ENCODE results near the gene CASD1. TPM values are rescaled to one million over a fixed set of nuclear protein-coding genes. Genes with fewer than 3 reads are reported as not detected.

Gene CASD1
- polyA plus RNA-seq, 1 donor (not counting 4 experiments of a cell fraction or from before 2014, with no cell fraction given) = 7.1 TPM

GRCh38 chr7:94530109-94530508 lies 20.5 kb downstream of the CASD1 start:
- Histone ChIP-seq H3K9ac (ENCODE audit: control insufficient read depth, extremely low read depth, insufficient read depth, low read length) (no peak overlapping the region), H2AFZ (ENCODE audit: control insufficient read depth, low read length) (no peak overlapping the region), H3K9me3 (ENCODE audit: control insufficient read depth, low read depth, low read length) (no peaks in the 10 kb centered on the region), H3K4me1 (ENCODE audit: control insufficient read depth, extremely low read depth, insufficient read depth, low read length) (no peaks in the 10 kb centered on the region), H4K20me1 (ENCODE audit: control insufficient read depth, extremely low read depth, insufficient read depth, low read length) (no peaks in the 10 kb centered on the region), H3K4me2 (ENCODE audit: control insufficient read depth, extremely low read depth, insufficient read depth, low read depth, low read length) (no peak overlapping the region), H3K27me3 (ENCODE audit: control insufficient read depth, extremely low read depth, insufficient read depth, low read length) (no peaks in the 10 kb centered on the region), H3K27ac (ENCODE audit: control insufficient read depth, insufficient read depth, low read length) (no peak overlapping the region), H3K4me3 (ENCODE audit: control insufficient read depth in 2 of 3, extremely low read depth in 1 of 3, insufficient read depth in 2 of 3, low read depth in 1 of 3, low read length in 3 of 3) (no peak overlapping the region), H3K9me1 (ENCODE audit: control insufficient read depth, extremely low read depth, insufficient read depth, low read length) (no peaks in the 10 kb centered on the region), H3K36me3 (ENCODE audit: control insufficient read depth in 2 of 2, extremely low read depth in 1 of 2, insufficient read depth in 2 of 2, low read length in 2 of 2) (no peaks in the 10 kb centered on the region), H3K79me2 (ENCODE audit: control insufficient read depth, insufficient read depth, low read length) (no peaks in the 10 kb centered on the region)
- DNase-seq (ENCODE audit: low read depth, low spot score) (no peak), FAIRE-seq (no peak)
- no peak for TF ChIP-seq EZH2 (IDR thresholded peaks at IDR 0.05; ENCODE audit: low read length)
- no peak for TF ChIP-seq CTCF (optimal IDR thresholded peaks at IDR 0.05 in 1 of 3, IDR thresholded peaks at IDR 0.05 in 1 of 3, conservative IDR thresholded peaks at IDR 0.05 in 1 of 3; ENCODE audit: extremely low read depth in 1 of 3, insufficient read depth in 2 of 3, low read length in 3 of 3)
- dilution Hi-C loops (cut with MboI; ENCODE audit: extremely low pct_ligation_motif_present, low sequenced_read_pairs) = no loop called here

- H3K4me1 ChIP-seq (ENCODE audit: control insufficient read depth, extremely low read depth, insufficient read depth, low read length) = no peaks in the 10 kb centered on the region
- FAIRE-seq (no peak), DNase-seq (ENCODE audit: low read depth, low spot score) (no peak)
- TF ChIP-seq EZH2 (IDR thresholded peaks at IDR 0.05; ENCODE audit: low read length) = no peak
- no peak for TF ChIP-seq CTCF (optimal IDR thresholded peaks at IDR 0.05 in 1 of 3, IDR thresholded peaks at IDR 0.05 in 1 of 3, conservative IDR thresholded peaks at IDR 0.05 in 1 of 3; ENCODE audit: extremely low read depth in 1 of 3, insufficient read depth in 2 of 3, low read length in 3 of 3)
- H3K9me3 ChIP-seq (ENCODE audit: control insufficient read depth, low read depth, low read length) = no peaks in the 10 kb centered on the region
- H4K20me1 ChIP-seq (ENCODE audit: control insufficient read depth, extremely low read depth, insufficient read depth, low read length) = no peaks in the 10 kb centered on the region
- no peaks in the 10 kb centered on the region for H3K79me2 ChIP-seq (ENCODE audit: control insufficient read depth, insufficient read depth, low read length)
- no peaks in the 10 kb centered on the region for H3K36me3 ChIP-seq (ENCODE audit: control insufficient read depth in 2 of 2, extremely low read depth in 1 of 2, insufficient read depth in 2 of 2, low read length in 2 of 2)
- H3K27me3 ChIP-seq (ENCODE audit: control insufficient read depth, extremely low read depth, insufficient read depth, low read length) = no peaks in the 10 kb centered on the region
- dilution Hi-C loops (cut with MboI; ENCODE audit: extremely low pct_ligation_motif_present, low sequenced_read_pairs) = no loop called here
- no peak overlapping the region for H3K4me2 ChIP-seq (ENCODE audit: control insufficient read depth, extremely low read depth, insufficient read depth, low read depth, low read length)
- H3K9me1 ChIP-seq (ENCODE audit: control insufficient read depth, extremely low read depth, insufficient read depth, low read length) = no peaks in the 10 kb centered on the region
- no peak overlapping the region for H2AFZ ChIP-seq (ENCODE audit: control insufficient read depth, low read length)
- no peak overlapping the region for H3K4me3 ChIP-seq (ENCODE audit: control insufficient read depth in 2 of 3, extremely low read depth in 1 of 3, insufficient read depth in 2 of 3, low read depth in 1 of 3, low read length in 3 of 3)
- H3K27ac ChIP-seq (ENCODE audit: control insufficient read depth, insufficient read depth, low read length) = no peak overlapping the region
- H3K9ac ChIP-seq (ENCODE audit: control insufficient read depth, extremely low read depth, insufficient read depth, low read length) = no peak overlapping the region
Measured at GRCh38 chr7:94532676-94533075, 23.1 kb downstream of the CASD1 start.

Data from keratinocyte (primary cell).